HG03565 (cell line): ENCODE measurements around the gene METTL25.

Source experiments
- ATAC-seq: cut with Tn5 transposase; IDR thresholded peaks from one replicate; pipeline ENCODE4 v1.9.1; 2021; ENCODE audit warnings: mild to moderate bottlenecking, moderate library complexity; ENCODE audit not compliant: unreplicated experiment

The METTL25 gene

DNA sequence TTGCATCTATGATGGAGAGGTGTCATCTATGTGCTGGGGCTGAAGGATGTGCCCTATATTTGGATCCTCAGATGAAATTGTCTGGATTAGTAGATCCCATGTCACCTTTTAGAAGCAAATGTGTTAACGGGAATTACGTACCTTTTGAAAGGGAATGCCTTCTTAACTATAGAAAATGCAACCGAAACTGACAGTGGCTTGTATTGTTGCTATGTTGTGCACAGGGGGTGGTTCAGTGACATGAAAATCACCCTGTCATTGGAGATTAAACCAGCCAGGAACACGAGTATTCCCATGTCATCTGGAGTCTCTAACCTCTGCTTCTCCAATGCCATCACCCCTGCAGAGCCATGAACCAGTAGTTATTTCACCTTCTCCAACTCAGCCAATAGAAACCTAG lies 110.2 kb downstream of the METTL25 start:
- no peak for ATAC-seq

DNA sequence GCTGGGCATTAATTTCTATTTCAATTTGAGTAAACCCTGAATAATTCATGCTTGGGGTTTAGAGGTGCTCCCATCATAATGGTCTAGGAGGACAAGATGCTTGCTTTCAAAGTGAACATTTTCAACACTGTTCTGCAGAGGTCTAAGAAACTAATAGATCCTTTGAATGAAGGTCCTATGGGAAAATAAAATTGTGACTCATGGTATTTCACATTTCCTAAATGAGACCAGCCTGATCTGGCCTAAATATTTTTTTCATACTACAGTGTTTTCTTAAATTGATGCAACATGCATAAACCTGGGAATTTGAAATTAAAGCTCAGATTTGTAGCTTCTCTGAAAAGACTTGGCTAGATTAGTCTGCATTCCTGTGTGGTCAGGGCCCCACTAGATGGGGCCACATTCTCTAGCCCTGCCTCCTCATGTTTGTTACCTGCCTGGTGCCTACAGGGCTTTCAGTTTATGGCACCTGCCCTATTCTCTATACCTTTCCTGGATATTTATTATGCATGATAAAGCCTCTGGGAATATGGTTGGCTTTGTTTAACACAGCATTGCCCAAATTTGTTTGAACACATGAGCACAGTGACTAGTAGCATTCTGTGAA lies 112.7 kb downstream of the METTL25 start:
- ATAC-seq = no peak

DNA sequence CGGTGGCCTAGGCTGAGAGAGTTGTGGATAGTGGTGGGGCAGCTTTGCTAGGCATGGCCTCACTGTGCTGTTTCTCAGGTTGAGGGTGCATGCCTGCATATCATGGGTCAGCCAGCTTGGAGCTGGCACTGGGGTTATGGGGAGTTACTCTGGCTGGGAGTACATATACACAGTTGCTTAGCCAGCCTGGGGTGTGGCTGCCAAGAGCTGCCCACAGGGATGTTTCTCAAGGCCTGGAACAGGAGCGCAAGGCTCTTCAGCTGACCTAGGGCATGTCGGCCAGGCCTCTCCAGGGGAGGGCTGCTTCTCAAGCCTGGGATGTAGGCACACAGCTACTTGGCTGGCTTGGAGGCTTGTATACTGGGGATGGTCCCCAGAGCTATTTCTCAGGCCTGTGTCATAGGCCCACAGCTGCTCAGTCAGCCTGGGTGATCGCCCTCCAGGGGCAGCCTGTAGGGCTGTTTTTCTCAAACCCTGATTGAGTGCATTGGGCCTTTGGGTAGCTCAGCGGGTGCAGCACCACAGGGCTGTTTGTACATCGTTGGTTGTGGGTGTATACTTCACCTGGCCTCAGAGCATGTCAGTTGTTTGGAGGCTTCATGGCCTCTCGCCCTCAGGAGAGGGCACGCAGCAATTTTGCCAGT lies 114.9 kb downstream of the METTL25 start:
- ATAC-seq = no peak

GRCh38 chr12:82474181-82474797 lies 116.0 kb downstream of the METTL25 start:
- peak; percentile 65 for ATAC-seq

GRCh38 chr12:82474798-82475184 lies 116.5 kb downstream of the METTL25 start:
- peak; percentile 6 for ATAC-seq

DNA sequence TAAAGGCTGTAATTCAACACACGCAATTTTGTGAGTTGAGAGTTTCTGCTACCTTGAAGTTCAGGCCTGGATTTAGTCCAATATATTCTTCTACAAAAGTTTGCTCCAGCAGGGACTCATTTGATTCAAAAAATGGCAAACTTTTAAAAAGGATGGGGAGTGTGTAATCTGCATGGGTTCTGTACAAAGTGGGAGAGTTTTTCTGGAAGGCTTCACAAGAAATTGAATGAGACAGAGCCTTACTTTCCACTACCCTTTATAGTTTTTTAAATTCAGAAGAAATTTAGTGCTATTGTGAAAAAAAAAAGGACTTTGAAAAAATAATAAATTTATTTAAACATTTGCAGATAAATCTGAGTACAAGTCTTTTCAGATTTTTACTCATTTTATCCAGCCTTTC lies 116.9 kb downstream of the METTL25 start:
- no peak for ATAC-seq

DNA sequence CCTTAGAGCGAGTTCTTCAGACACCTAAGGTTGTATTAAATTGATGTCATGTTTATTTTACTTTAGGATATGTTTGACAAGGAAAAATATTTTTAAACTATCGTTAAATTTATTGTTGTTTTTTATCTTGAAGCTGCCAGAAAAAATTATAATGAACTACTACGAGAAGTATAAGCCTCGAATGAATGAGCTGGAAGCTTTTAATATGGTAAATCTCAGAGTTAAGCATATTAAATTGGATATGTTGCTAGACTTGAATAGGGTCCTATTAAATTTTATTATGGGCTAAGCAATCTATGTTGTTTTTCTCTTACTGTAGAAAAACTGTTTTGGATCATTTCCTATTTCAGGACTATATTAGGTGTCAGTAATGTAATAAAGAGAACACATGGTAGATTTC lies 118.2 kb downstream of the METTL25 start:
- no peak for ATAC-seq

GRCh38 chr12:82479511-82479910 lies 121.2 kb downstream of the METTL25 start:
- no peak for ATAC-seq

- ATAC-seq = no peak
These were observed 122.3 kb downstream of the METTL25 start for GRCh38 chr12:82480606-82481005.

DNA sequence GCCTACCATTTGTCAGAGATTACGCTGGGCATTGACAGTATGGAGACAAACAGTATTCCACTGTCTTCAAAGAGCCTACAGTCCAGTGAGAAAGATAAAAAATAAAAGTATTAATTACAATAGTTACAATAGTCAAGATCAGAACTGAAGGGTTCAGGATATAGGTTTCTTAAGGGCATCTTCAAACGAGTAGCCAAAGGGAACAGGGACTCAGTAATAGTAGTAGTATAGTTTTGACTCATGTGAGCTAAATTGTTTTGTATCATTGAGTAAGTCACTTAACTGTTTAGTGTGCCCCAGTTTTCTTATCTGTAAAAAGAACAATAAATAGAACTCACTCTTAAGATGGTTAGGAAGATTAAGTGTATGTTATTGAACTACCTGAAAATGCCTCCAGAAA lies 123.6 kb downstream of the METTL25 start:
- peak; percentile 53 for ATAC-seq

GRCh38 chr12:82486524-82487235 lies 128.4 kb downstream of the METTL25 start:
- ATAC-seq = no peak

DNA sequence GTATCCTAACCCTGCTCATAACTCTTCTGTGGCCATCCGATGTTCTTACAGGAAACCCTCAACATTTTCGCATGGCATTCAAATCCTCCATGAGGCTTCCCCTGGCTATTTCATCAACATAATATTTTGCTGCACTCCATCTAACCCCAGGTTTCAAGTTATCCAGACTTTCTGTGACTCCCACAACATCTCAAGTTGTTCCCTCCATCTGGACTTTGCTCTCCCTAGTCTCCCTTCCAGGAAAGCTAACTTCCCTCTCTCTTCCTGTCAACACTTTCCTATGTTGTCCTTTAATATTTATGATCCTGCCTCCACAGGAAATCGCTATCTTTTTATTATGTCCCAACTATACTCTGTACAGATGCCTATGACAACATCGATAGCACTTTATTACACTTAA lies 146.1 kb downstream of the METTL25 start:
- no peak for ATAC-seq

GRCh38 chr12:82505150-82505549 lies 146.8 kb downstream of the METTL25 start:
- ATAC-seq = no peak

DNA sequence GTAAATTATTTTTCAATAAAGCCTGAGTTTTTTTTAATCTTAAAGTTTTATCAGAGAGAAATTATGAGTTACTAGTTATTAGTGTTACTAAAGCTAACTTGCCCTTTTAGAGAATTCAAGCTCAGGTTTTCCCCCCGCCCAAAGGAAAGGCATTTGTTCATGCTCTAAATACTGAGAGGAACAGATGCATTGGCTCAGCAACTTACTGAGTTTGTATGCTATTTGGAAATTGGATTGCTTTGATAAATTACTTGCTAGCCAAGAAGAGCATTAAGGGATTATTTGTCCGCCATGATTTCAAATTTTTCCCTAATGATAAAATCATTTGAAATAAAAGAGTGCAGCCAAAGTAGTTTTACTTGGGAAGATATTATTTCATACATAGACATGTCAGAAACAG lies 149.4 kb downstream of the METTL25 start:
- ATAC-seq = no peak

GRCh38 chr12:82510386-82510785 lies 152.1 kb downstream of the METTL25 start:
- ATAC-seq = no peak

DNA sequence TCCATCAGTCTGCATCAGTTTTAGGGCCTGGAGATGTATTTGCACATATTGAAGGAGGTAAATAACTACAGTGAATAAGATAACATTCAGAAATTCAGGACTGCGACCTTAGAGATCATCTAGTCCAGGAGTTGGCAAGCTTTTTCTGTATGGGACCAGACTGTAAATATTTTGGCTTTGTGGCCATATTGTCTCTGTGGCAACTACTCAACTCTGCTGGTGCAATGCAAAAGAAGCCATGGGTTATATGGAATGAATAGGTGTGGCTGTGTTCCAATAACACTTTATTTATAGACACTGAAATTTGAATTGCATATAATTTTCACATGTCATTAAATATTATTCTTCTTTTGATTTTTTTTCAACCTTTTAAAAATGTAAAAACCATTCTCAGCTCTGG lies 156.6 kb downstream of the METTL25 start:
- ATAC-seq = no peak

DNA sequence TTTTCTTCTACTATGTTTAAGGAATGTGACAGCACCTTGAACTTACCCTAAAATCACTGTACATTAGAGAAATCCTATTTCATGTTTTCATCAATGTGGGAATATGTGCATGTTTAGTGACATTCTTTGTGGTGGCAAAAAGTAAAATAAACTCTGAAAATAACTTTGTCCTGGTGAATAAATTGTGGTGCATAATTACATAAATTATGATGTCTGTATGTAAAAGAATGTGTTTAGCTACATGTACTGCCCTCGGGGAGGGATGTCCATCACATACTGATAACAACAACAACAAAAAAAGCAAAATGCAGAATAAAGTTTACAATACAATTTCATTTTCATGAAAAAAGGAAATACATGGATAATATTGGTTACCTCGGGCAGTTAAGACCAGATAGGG lies 157.3 kb downstream of the METTL25 start:
- no peak for ATAC-seq

GRCh38 chr12:82517027-82517426 lies 158.7 kb downstream of the METTL25 start:
- ATAC-seq = peak; percentile 85

DNA sequence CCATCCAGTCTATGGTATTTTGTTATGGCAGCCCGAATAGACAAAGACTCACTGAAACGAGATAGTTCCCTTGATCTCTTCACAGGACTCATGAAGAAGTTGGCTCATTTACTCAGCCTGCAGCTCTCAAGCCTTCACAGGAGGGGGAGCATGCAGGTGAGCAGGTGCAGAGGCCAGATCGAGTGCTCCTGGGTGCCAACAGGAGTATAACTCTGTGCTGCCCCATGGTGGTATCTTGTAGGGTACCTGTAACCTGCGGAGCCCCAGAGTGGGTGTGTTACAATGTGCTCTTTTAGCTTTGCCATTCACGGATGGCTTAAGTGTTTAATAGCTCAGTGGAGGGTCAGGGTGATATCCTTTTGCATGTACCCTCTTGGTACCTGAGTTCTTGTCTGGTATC lies 159.5 kb downstream of the METTL25 start:
- ATAC-seq = no peak

GRCh38 chr12:82519510-82519909 lies 161.2 kb downstream of the METTL25 start:
- no peak for ATAC-seq

- no peak for ATAC-seq
These were observed 164.0 kb downstream of the METTL25 start for GRCh38 chr12:82522285-82522684.

DNA sequence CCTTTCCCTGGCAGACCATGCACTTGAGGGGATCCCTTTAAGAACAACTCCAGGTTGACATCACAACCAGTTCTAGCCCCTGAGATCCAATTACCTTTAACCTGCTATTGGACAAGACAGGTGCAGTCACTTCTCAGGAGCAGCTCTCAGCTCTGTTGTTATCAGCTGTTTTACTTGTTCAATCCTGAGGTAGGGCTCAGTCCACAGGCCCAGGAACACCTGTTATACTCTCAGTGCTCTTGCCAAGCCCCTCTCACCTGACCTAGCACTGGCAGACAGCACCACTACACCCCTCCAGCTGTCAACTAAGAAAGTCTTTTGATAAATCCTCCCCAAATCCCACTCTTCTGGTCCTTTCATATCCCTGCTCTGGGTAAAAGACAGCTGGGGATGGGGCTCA lies 164.4 kb downstream of the METTL25 start:
- ATAC-seq = no peak
